ENCODE measurements around the gene FAM174B. TPM values are rescaled to one million over a fixed set of nuclear protein-coding genes. Genes with fewer than 3 reads are reported as not detected.

Gene FAM174B
- total RNA-seq, 1 donor from 2014 or later = 0.53 TPM

DNA sequence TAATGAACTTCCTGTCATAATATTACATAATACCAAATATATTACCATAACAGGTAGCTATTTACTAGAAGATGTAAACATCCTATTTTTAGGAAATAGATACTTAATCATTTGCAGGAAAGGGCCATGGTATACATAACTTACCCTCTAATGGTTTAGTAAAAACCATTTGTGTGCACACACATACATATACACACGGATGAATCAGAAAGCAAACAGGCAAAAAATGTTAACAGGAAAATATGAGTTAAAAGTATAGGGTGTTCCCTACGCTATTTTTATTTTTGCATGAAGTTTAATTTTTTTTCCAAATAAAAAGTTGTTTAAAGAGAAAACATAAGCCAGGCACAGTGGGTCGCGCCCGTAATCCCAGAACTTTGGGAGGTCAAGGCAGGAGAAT lies 34.6 kb downstream of the FAM174B start:
- DNase-seq (ENCODE audit: low read depth) (no peak), FAIRE-seq (no peak)
- Histone ChIP-seq H3K27me3 (ENCODE audit: control insufficient read depth, insufficient read depth, low read length) (no peaks in the 10 kb centered on the region), H3K4me3 (ENCODE audit: low read depth, low read length) (no peak overlapping the region), H3K36me3 (ENCODE audit: control insufficient read depth, insufficient read depth, low read length) (no peaks in the 10 kb centered on the region)
- TF ChIP-seq, protein P1, sequence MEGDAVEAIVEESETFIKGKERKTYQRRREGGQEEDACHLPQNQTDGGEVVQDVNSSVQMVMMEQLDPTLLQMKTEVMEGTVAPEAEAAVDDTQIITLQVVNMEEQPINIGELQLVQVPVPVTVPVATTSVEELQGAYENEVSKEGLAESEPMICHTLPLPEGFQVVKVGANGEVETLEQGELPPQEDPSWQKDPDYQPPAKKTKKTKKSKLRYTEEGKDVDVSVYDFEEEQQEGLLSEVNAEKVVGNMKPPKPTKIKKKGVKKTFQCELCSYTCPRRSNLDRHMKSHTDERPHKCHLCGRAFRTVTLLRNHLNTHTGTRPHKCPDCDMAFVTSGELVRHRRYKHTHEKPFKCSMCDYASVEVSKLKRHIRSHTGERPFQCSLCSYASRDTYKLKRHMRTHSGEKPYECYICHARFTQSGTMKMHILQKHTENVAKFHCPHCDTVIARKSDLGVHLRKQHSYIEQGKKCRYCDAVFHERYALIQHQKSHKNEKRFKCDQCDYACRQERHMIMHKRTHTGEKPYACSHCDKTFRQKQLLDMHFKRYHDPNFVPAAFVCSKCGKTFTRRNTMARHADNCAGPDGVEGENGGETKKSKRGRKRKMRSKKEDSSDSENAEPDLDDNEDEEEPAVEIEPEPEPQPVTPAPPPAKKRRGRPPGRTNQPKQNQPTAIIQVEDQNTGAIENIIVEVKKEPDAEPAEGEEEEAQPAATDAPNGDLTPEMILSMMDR (IDR thresholded peaks at IDR 0.05; ENCODE audit: insufficient read depth, low read length, severe bottlenecking) = no peak

DNA sequence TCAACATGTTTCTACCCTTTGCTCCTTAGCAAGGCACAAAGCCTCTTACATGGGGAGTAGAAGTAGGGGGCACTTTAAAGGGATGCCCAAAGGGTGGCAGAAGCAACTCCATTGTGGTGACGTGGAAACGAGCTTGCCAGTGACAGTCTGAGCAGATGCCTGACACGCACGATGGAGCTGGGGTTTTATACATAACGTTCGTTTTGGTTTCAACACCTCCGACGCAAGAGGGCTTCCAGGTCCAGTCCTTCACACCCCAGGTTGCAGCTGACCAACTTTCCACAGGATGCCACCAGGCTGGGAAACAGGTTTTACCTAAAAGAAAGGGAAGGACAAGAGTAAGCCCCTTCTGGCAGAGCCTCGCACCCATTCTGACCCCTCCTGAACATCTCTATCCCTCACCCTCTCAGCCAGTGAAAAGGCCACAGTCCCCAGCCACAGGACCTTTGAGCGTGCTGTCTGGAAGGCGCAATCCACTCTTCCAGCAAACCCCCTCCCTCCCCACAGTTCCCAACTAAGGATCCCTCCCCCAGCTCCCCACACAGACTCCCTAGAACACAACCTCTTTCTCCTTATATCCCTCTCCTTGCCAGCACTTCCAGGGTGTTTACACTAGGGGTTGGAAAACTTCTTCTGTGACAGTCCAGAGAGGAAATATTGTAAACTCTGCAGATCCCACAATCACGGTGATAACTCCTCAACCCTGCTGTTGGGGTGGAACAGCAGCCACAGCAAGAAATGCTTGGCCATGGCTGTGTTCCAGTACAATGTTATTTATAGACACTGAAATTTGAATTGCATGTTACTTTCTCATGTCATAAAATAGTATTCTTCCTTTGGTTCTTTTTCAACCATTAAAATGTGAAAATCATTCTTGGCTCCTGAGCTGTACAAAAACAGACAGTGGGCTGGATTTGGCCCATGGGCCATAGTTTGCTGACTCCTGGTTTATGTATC lies 36.2 kb downstream of the FAM174B start:
- TF ChIP-seq, protein P1 (IDR thresholded peaks at IDR 0.05; ENCODE audit: insufficient read depth, low read length, severe bottlenecking) = no peak
- FAIRE-seq (no peak), DNase-seq (ENCODE audit: low read depth) (no peak)

DNA sequence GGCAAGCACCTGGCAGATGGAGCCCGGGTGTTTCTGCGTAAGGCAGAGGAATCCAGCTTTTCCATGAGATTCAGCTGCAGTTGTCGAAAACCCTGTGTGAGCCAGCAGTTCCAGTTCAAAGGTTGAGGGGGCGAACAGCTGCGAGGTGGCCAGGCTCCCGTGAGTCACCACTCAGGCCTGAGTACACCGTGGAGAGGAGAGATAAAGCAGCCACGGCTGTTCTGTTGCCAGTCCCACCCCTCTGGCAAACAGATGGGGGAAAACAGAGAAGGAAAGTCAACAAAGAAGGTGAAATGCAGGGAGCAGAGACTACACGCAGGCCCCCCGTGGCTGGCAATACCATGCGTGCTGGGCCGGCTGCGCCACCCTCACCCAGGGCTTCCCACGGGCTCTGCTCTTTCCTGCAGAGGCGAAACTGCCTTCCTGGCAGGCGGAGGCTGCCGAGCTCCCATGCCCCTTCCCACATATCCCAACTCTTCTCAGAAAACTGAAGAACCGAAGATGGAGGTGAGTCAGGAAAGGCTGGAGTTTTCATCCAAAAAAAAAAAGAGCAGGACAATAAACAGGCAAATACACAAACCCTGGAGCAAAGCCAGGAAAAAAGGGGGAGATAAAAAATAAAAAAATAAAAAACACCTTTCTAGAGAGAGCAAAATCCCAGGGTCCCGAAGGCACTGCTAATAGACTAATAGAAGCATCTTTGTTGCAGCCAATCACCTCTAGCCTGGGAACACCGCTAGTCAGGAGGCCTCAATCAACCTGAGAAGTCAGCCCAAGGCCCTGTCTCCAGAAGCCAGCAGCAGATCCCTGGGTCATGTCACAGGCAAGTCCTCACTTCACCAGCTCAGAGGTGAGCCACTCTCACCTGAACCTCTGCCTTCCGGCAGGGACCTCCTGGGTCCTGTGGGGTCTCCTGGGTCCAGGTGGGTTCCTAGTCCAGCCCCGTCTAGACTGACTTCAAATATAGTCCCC lies 37.7 kb downstream of the FAM174B start:
- TF ChIP-seq, protein P1 (IDR thresholded peaks at IDR 0.05; ENCODE audit: insufficient read depth, low read length, severe bottlenecking) = no peak
- H3K36me3 ChIP-seq (ENCODE audit: control insufficient read depth, insufficient read depth, low read length) = no peaks in the 10 kb centered on the region
- DNase-seq (ENCODE audit: low read depth) = peak; percentile 38
- no peaks in the 10 kb centered on the region for H3K27me3 ChIP-seq (ENCODE audit: control insufficient read depth, insufficient read depth, low read length)
- H3K4me3 ChIP-seq (ENCODE audit: low read depth, low read length) = no peak overlapping the region
- FAIRE-seq = no peak

More for the DNA sequence above, 36.2 kb downstream of the FAM174B start:
- H3K36me3 ChIP-seq (ENCODE audit: control insufficient read depth, insufficient read depth, low read length) = no peaks in the 10 kb centered on the region
- H3K4me3 ChIP-seq (ENCODE audit: low read depth, low read length) = no peak overlapping the region
- no peaks in the 10 kb centered on the region for H3K27me3 ChIP-seq (ENCODE audit: control insufficient read depth, insufficient read depth, low read length)

DNA sequence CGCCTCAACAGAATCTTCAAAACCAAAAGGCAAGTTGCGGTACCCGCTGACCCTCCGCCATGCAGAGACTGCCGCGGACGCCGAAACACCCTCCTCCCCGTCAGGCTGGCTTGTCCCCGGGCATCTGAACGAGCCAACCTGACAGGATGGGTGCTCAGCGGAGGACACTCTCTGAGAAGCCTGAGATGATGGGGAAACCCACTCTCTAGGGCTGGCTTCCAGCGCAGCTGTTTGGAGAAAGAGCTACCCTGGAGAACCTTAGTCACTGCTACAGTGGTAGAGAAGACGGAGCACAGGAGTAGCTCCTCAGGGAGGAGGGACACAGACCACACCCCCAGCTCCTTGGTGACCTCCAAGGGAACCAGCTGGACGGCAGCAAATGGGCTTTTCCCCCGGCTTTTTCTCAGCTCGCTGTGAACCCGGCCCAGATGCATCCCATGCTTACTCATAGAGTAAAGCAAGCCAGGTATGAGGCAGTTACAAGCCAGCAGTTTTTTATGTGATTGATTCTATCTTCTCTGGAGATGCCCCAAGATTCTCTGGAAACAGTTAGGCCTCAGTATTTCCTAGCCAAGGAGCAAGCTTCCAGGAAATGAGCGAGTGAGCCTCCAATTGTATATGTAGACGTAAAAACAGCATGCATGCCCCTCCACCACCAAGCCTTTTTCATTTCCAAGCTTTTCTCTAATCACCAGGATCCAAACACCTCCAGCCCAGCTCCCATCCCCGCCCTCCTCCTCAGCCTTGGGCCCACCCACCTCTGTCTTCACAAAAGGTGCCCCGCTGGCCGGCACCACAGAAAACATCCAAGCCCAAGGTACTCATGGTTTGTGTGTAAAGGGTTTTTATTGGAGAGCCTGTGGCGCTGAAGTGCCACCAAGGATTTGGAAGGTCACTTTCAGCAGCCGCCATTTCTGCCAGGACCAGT lies 38.7 kb downstream of the FAM174B start:
- Histone ChIP-seq H3K4me3 (ENCODE audit: low read depth, low read length) (no peak overlapping the region), H3K27me3 (ENCODE audit: control insufficient read depth, insufficient read depth, low read length) (no peaks in the 10 kb centered on the region), H3K36me3 (ENCODE audit: control insufficient read depth, insufficient read depth, low read length) (no peaks in the 10 kb centered on the region)
- DNase-seq (ENCODE audit: low read depth) = no peak
- no peak for FAIRE-seq
- TF ChIP-seq, protein P1 (IDR thresholded peaks at IDR 0.05; ENCODE audit: insufficient read depth, low read length, severe bottlenecking) = no peak

Measured in bronchial epithelial cell (primary cell).